ENCODE data around the gene PPFIA4.

DNA sequence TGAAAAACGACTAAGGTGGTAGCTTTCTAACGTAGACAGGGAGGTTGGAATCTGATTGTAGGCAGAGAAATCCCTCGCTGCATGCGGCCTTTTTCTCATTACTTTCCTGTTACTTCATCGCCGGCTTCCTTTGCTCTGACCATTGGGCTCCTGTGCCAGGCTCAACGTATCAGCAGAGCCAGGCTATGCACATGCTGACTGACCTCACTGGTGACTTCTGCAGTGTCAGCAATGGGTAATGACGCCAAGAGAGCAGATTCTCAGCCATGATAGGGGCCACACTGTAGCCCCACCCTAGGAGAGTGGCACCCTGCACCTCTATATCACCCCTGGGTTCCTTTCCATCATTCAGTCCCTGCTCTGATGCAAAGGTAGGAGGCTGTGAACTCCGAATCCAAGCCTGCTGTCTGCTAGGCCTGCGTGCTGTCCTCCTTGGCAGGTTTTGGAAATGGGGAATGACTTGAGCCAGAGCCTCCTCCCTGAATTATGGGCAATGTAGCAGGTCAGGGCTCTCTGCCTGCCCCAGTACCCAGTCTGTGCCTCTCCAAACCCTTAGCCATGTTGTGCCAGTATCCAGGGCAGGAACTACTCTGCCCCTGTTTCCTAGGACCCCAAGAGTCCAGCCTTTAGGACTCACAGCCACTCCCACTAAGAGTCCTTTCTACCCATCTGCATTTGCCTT, 11.4 kb downstream of the PPFIA4 start:
- TF ChIP-seq CTCF (conservative IDR thresholded peaks at IDR 0.05; ENCODE audit: low read depth, low read length) (no peak), EZH2phosphoT487 (IDR thresholded peaks at IDR 0.05; ENCODE audit: borderline replicate concordance, low read length) (no peak)

Measured in PC-3 (cell line).